GM12875 (cell line): ENCODE measurements around the gene AARS2.

Source experiments
- H3K4me3 ChIP-seq: one replicate; pipeline ENCODE4 v1.5.1; 2011; ENCODE audit warnings: low read depth, low read length, control low read depth
- TF ChIP-seq, protein P1 (sequence below): IDR thresholded peaks from 2 replicates; pipeline ENCODE4 v1.5.1; 2011; ENCODE audit warnings: low read depth, mild to moderate bottlenecking, control low read depth, inconsistent platforms, low read length, moderate library complexity, borderline replicate concordance; ENCODE audit not compliant: insufficient read depth

The AARS2 gene

DNA sequence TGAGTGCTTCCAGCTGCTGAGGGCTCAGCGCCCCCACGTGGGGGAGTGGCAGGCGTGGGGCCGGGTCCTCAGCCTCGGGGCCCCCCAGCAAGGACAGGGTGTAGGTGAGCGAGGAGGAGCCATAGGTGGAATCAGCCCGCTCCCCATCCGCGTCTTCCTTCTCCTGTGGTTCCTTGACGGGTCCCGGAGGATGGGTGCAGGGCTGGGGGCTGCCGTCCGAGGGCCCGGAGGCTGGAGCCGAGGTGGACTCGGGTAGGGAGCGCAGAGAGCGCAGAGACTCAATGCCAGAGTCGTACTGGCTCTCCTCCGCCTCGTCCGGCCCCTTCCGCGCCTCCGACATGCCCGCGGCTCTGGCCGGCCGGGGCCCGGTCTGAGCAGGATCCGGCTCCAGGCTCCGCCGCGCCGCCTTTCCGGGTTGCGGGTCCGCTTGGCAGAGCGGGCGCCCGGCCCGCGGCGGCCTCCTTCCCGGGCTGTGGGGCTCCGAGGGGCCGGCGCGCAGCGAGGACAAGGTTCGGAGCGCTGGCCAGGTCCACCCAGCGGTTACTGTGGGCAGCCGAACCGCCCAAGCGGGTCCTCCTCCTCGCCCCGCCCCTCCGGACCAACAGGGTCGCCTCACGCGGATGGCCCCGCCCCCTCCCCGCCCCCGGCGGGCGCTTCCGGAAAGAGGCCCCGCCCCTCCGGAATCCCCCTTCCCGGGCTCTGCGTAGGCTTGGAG is 48.0 kb downstream of the AARS2 start, which contains the start of gene NFKBIE:
Gene NFKBIE (minus strand): TSS at position 545 of the 715 bp plus-strand sequence. CDS start 205 bp downstream, at position 340.
- peak within 1 kb of the TSS; percentile 77 for H3K4me3 ChIP-seq
- TF ChIP-seq, protein P1, sequence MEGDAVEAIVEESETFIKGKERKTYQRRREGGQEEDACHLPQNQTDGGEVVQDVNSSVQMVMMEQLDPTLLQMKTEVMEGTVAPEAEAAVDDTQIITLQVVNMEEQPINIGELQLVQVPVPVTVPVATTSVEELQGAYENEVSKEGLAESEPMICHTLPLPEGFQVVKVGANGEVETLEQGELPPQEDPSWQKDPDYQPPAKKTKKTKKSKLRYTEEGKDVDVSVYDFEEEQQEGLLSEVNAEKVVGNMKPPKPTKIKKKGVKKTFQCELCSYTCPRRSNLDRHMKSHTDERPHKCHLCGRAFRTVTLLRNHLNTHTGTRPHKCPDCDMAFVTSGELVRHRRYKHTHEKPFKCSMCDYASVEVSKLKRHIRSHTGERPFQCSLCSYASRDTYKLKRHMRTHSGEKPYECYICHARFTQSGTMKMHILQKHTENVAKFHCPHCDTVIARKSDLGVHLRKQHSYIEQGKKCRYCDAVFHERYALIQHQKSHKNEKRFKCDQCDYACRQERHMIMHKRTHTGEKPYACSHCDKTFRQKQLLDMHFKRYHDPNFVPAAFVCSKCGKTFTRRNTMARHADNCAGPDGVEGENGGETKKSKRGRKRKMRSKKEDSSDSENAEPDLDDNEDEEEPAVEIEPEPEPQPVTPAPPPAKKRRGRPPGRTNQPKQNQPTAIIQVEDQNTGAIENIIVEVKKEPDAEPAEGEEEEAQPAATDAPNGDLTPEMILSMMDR, result peak; percentile 47; the same call in 1 of the 2 replicates

DNA sequence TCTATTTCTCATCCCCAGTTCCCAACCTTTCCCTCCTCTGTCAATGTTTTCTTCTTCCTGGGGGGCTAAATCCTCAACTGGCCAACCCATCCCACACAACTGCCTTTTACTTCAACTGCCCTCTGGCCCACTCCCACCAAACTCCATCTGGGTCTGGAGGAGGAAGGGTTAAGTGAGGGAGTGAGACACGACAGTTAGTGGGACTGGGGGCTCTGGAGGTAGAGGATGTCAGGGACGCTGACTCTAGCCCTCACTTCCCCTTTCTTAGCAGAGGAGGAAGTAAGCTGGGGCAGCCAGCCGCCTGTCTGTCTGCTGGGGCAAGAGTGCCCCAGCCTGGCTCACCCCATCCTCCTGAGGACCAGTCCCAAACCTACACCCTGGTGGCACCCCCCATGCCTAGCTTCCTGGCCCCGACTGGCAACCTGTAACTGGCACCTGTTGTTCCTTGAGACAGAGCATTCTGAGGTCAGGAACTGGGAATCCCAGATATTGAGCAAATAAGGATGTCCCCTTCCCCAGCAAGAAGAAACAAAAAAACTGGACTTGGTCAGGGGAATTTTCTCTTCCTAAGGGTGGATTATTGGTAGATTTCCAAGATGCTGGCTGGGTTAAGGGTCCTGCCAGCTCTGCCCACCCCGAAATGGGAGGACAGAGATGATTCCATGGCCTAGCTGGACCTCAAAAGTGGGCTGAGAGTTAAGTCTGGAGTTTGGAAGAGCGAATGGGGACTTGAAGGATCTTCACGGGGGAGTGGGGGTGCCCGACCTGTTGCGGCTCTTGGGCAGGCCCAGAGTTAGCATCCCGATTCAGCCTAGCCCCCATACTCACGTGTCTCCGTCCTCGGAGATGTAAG is 48.8 kb downstream of the AARS2 start:
- peak overlapping the region; percentile 77 for H3K4me3 ChIP-seq
- TF ChIP-seq, protein P1, result no peak

DNA sequence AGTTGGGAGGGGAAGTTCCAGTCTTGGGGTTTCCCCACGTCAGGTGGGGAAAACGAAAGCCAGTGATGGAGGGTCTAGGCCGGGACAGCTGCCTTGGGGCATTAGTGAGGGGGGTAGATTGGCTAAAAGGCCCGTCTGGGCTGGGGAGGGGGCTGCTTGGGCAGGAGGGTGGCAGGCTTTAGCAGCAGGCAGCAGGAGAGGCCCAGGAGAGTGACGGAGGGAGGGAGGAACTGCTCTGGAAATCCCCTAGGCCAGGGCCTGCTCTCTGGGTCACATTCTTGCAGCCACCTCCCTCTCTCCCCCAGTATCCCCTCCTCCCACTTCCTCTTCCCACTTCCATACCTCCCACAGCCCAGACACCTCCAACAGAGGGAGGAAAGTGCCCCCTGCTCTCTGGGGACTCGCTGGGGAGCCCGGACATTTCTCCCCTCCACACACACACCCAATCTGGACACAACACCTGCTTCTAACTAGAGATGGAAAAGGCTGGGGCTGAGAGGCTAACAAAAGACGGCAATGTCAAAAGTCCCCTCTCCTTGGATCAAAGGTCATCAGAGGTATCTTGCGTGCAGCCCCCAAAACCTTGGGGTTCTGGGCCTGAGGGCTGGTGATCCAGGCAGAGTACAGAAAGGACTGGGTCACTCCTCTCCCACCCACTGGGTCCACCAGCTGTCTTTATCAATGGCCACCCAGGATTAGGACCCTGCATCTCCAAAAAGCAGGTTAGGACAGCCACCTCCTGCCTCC is 49.6 kb downstream of the AARS2 start:
- H3K4me3 ChIP-seq, result peak overlapping the region; percentile 77
- TF ChIP-seq, protein P1, result no peak

DNA sequence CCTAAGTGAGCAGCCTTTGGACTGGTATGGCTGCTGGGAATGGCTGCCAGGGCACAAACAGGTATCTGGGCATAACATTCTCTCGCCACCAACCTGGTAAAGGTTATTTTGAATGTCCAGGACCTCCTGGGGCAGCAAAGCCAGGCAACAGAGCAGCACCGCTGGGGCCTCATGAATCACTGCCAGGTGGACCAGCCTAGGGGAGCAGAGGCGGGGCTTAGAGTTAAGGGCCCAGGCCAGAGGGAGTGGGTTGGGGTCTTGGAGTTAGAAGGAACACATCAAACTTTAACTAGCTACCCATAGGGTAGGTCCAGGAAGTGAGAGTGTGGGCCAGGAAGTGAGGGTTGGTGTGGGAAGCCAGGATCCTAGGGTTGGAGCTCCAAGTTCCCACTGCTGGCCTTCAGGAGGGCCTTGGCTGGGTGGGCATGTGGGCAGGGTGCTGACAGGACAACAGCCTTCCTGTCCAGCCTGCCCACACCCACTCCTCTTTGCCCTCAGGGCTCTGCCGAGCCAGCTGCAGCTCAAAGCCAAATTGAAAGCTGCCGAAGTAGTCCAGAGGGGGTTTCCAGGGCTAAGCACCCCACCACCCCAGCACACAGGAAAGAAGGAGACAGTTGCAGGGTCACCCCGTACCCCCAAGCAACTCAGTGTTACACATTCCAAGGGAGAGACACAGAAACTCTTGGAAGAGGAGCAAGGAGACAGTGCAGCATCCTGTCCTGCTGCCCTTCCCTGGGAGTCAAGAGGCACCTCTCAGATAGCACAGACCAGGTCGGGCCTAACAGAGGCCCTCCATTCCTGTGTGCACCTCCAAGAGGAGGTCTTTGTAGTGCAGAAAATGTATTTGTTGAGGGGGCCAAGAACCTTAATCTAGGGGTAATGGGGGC is 50.4 kb downstream of the AARS2 start:
- peak overlapping the region; percentile 77 for H3K4me3 ChIP-seq
- TF ChIP-seq, protein P1, result no peak

DNA sequence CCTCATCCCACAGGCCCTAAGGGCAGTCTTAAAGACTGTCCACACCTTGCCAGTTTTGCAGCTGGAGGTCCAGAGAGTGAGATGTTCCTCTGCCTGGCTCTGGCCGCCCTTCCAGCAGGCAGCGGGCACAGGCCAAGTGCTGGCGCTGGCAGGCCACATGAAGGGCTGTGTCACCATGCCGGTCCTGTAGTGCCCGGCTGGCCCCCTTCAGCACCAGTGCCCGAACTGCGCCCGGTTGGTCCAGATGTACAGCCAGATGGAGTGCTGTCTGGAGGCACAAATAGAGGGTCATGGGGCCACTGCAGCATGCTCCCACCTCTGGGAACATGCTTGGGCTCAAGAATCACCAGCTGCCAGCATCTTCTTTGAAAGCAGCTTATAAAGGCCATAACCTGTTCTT is 51.6 kb downstream of the AARS2 start:
- TF ChIP-seq, protein P1, result no peak
- H3K4me3 ChIP-seq, result peak overlapping the region; percentile 77
